Testis (tissue), 2 donors: Measurements from ENCODE around the gene OR8G1.
"Not testable (repeated sequence)": the region's sequence is repeated elsewhere in the genome, so short reads cannot be mapped to it uniquely, and the experiment has no call there.

Source experiments
- POLR2A ChIP-seq: fragments of 450-650 bp; IDR thresholded peaks from one replicate; pipeline ENCODE4 v1.6.1; 2017; ENCODE audit warnings: antibody characterized with exemption, mild to moderate bottlenecking, moderate library complexity
- TF ChIP-seq, protein P1 (sequence below), 3 experiments: fragments of 450-650 bp in 2 of 3; fragments of 200-600 bp in 1 of 3; sonication (generic) in 1 of 3; IDR thresholded peaks; one replicate each; pipeline ENCODE4 v1.5.1; 2016 to 2019; ENCODE audit warnings: antibody characterized with exemption in 3 of 3, mild to moderate bottlenecking in 2 of 3, moderate library complexity in 1 of 3

DNA sequence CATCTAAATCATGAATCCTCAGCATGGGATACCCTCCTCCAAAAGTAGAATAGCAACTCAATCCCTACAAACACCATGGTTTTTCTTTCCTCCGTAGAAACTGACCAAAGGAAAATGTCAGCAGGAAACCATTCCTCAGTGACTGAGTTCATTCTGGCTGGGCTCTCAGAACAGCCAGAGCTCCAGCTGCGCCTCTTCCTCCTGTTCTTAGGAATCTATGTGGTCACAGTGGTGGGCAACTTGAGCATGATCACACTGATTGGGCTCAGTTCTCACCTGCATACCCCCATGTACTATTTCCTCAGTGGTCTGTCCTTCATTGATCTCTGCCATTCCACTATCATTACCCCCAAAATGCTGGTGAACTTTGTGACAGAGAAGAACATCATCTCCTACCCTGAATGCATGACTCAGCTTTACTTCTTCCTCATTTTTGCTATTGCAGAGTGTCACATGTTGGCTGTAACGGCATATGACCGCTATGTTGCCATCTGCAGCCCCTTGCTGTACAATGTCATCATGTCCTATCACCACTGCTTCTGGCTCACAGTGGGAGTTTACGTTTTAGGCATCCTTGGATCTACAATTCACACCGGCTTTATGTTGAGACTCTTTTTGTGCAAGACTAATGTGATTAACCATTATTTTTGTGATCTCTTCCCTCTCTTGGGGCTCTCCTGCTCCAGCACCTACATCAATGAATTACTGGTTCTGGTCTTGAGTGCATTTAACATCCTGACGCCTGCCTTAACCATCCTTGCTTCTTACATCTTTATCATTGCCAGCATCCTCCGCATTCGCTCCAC, 16.1 kb upstream of the OR8G1 start:
- TF ChIP-seq, protein P1, sequence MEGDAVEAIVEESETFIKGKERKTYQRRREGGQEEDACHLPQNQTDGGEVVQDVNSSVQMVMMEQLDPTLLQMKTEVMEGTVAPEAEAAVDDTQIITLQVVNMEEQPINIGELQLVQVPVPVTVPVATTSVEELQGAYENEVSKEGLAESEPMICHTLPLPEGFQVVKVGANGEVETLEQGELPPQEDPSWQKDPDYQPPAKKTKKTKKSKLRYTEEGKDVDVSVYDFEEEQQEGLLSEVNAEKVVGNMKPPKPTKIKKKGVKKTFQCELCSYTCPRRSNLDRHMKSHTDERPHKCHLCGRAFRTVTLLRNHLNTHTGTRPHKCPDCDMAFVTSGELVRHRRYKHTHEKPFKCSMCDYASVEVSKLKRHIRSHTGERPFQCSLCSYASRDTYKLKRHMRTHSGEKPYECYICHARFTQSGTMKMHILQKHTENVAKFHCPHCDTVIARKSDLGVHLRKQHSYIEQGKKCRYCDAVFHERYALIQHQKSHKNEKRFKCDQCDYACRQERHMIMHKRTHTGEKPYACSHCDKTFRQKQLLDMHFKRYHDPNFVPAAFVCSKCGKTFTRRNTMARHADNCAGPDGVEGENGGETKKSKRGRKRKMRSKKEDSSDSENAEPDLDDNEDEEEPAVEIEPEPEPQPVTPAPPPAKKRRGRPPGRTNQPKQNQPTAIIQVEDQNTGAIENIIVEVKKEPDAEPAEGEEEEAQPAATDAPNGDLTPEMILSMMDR (IDR thresholded peaks at IDR 0.05), result not testable (repeated sequence)
- TF ChIP-seq POLR2A, result not testable (repeated sequence)
